Ramos (cell line): ENCODE data around the gene TADA3.

Source experiments
- in situ Hi-C: fragments of 300-500 bp; cut with MboI; formaldehyde crosslinking; loops from one replicate; pipeline ENCODE4 v1.14.3; 2022; ENCODE audit warnings: low sequenced_read_pairs; ENCODE audit not compliant: unreplicated experiment

Gene TADA3, protein sequence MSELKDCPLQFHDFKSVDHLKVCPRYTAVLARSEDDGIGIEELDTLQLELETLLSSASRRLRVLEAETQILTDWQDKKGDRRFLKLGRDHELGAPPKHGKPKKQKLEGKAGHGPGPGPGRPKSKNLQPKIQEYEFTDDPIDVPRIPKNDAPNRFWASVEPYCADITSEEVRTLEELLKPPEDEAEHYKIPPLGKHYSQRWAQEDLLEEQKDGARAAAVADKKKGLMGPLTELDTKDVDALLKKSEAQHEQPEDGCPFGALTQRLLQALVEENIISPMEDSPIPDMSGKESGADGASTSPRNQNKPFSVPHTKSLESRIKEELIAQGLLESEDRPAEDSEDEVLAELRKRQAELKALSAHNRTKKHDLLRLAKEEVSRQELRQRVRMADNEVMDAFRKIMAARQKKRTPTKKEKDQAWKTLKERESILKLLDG

DNA sequence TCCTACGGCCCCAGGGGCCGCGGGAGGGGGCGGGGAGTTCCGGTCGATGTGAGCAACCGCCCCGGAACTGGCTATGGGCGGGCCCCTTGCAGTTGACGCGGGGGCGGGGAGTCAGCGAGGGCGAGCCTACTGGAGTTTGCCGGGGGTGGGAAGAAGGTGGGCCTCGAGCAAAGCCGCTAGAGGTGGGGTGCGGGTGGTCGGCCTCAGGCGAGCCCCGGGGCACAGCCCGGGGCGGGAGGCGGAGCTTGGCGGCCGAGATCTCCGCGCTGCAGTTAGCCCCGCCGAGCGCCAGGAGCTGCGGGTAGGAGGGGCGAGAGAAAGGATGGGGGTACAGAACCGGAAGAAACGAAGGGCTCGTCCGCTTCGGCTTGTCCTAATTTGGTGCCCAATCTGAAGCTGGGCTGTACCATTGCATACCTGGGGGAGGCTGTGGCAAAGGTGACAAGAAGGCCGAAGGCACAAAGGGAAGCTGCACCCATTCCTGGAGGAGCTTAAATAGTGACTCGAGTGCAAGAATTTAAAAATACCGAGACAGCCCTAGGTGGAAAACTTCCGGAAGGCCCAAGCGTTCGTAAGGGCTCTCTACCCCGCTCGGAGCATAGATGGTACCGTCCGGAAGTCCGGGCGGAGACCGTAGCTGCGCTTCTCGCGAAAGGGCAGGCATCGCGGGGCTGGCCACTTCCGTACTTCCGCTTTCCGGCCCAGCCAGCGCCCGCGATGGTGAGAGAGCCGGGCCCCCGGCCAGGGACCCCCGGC is at the start of gene TADA3, which contains the start of gene ARPC4:
TADA3 (minus strand) TSS at position 69 of the 756 bp plus-strand sequence. CDS start 1,007 bp downstream, outside the sequence.
ARPC4 (plus strand) TSS at position 678 of the 756 bp plus-strand sequence; CDS start at position 718, 40 bp downstream.
- in situ Hi-C loops: no loop called here

DNA sequence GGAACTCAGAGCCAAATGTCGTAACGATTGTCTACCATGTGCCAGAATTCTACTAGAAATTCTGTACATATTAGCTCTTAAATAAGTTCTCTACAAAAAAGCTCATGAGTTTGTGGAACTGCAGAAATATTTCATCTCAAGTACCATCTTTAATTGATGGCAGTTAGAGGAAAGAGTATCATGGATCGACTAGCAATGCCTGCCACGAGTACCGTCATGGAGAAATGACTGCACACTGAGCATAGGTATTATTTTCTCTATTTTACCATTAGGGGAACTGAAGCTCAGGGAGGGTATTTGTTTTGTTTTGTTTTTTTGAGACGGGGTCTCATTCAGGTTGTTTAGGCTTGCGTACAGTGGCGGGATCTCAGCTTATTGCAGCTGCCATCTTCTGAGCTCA is 48.7 kb upstream of the TADA3 start:
- in situ Hi-C loops: no loop called here

DNA sequence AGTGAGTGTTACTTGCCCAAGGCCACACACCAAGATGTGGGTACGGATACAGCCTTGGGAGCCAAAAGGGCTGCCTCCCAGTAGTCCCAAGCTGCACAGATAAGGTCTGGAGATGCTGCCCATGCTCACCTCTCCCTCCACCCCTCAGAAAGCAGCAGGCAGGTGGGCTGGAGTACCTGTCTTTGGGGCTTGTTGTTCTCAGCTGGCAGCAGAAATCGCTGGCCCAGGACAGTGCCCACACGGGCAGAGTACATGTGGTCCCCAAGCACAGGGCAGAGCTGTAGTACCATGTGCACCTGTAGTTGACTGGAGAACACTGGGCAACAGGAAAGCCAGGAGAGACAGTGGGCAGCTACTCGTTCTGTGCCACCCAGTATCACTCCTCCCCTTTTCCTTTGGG is 46.6 kb upstream of the TADA3 start:
- in situ Hi-C loops: no loop called here

DNA sequence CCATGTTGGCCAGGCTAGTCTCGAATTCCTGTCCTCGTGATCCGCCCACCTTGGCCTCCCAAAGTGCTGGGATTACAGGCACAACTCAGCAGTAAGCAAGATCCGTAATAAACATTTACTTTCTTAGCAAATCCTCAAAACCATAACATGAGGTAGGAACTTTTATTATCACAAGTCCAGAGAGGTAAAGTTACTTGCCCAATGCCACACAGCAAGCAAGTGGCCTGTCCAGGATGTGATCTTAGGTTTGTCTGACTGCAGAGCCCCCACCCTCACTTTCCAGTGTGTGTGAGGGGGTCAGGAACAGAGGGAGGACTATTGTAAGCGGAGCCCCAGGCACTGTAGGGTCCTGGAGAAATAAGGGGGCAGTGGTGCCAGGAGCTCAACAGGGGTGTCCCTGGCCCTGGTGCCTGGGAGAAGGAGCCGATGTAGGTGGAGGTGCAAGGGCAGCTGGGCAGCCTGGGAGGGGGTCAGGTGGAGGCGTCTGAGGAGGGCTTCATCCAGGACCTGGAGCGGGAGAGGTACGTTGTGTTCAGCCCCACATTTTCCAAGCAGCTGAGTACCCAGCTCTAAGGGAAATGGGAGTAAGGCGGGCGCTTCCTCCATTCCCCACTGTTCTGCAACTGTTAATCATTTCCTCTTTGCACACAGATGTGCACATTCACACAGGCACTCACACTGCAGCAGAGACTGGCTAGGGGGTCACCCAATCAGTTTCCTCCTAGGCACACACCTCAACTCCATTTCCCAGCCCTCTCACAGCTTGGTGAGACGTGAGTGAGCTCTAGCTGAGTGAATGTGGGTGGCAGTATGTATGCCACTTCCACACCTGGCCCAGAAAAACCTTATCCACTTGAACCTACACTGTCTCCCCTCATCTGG is 45.7 kb upstream of the TADA3 start:
- in situ Hi-C loops: no loop called here

DNA sequence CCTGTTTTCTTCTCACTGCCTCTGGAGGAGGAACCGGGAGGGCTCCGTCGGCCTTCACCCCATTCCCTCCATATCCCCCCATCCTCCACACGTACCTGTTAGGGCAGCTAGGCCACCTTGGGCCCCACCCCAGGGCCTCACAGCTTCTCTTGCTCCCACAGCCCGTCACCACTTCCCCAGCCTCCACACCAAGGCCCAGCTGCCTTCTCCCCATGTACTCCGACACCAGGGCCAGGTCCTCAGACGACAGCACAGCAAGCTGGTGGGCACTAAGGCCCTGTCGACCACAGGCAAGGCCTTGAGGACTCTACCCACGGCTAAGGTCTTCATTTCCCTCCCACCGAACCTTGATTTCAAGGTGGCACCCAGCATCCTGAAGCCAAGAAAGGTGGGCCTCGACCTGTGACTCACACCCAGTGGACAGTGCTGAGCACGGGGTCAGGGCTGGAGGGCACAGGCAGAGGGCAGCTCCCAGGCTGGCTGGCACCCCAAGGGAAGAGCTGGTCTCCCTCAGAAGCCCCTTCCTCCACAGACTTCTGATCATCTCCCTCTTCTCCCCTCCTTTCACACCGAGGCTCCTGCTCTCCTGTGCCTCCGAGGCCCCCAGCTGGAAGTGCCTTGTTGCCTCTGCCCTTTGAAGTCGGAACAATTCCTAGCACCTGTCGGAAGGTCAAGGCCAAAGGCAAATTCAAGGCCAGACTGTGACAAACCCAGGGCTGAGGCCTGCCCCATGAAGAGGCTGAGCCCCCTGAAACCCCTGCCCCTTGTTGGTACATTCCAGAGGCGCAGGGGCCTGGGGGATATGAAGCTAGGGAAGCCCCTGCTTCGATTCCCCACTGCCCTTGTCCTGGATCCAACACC is 42.5 kb upstream of the TADA3 start:
- in situ Hi-C loops: no loop called here

DNA sequence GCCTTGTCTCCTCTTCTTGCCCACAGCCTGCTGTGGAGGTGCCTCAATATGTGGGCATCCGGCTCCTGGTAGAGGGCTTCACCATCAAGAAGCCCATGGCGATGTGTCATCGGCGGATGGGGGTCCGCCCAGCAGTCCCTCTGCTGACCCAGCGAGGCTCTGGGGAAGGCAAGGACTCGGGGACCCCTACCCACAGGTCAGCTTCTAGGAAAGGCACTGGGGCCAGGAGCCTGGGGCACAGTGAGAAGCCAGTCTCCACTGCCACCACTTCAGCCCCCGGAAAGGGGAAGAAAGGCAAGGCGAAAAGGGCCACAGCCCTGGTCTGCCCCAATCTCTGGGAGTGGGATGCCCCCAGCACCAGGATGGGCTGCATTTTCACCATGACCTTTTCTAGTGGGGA is 40.8 kb upstream of the TADA3 start:
- in situ Hi-C loops: no loop called here

DNA sequence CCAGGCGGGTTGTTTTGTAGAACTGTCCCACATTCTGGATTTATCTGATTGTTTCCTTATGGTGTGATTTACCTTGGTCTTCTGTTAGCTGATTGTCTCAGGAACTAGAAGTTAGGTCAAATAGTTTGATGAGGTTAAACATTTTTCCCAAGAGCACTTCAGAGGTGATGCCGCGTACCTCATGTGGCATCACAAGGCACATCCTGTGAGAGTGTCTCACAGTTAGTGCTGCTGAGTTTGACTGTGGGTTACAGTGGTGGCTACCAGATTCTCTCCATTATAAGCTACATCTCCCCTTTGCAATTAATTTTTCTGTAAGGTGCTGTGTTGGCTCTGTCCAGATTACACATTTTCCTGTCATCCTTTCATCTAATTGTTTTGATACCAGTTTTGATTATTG is 39.0 kb upstream of the TADA3 start:
- in situ Hi-C loops: no loop called here

DNA sequence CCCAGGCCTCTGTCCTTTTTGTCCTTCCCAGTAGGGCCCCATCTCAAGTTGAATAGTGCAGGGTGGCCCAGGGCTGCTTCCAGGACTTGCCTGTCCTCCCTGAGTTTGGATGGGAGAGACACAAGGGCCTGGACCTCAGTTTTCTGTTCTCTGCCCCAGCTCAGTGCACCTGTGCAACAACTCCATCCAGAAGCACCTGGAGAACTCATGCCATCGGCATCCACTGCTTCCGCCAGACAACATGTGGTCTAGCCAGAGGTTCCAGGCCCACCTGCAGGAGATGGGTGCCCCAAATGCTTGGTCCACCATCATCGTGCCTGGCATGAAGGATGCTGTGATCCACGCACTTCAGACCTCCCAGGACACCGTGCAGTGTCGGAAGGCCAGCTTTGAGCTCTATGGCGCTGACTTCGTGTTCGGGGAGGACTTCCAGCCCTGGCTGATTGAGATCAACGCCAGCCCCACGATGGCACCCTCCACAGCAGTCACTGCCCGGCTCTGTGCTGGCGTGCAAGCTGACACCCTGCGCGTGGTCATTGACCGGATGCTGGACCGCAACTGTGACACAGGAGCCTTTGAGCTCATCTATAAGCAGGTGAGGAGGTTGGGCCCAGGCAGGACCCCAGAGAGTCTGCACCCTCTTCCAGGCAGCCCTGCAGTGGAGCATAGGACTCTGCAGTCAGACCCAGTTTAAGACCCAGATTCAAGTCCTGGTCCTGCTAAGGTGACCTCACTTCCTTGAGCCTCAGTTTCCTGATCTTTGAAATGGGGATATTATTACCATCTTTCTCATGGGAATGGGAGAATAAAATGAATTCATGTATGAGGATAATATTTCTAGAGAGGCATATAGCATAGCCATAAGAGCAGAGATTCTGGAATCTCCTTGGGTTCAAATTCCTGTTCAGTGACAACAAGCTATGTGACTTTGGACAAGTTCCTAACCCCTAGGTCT is 36.8 kb upstream of the TADA3 start:
- in situ Hi-C loops: no loop called here

DNA sequence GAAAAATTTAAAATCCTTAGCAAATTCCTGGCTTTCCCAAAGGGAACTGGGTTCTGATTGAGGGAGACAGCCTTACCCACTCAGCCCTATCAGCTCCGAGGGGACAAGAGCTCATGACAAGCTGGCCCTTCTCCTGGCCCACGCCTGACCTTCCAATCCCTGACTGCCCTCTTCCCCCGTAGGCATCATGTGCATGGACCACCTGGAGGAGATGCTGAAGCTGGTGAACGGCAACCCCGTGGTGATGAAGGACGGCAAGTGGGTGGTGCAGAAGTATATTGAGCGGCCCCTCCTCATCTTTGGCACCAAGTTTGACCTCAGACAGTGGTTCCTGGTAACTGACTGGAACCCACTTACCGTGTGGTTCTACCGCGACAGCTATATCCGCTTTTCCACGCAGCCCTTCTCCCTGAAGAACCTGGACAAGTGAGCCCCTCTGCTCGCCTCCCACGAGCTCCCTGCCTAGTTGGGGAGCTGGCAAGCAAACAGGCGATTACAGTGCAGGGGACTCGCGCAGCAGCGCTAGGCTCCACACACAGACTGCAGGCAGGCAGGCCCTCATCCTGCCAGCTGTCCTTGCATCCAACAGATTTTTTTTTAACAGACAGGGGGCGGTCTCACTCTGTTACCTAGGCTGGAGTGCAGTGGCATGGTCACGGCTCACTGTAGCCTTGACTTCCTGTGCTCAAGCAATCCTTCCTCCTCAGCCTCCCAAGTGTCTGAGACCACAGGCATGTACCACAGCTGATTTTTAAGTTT is 34.7 kb upstream of the TADA3 start:
- in situ Hi-C loops: no loop called here

DNA sequence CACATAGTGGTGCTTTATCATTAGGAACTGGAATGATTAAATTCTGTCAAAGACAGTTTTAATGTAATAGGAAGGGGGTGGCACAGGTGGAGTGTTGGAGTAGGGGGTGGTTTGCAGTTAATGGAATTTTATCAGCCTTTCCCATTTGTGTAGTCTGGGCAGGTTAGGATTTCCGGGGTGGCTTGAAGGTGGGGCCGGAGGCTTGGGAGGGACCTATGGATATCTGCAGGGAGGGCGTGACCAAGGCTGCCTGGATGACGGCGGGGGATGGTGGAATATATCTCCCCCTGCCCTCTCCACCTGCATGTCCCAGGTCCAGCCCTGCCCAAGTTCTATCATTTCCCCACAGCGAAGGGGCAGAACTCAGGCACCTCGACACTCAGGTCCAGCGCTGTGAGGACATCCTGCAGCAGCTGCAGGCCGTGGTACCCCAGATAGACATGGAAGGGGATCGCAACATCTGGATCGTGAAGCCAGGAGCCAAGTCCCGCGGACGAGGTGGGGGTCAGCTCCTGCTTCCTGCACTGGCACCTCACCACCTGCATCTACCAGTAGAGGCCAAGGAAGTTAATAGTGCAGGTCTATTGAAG is 33.3 kb upstream of the TADA3 start:
- in situ Hi-C loops: no loop called here

DNA sequence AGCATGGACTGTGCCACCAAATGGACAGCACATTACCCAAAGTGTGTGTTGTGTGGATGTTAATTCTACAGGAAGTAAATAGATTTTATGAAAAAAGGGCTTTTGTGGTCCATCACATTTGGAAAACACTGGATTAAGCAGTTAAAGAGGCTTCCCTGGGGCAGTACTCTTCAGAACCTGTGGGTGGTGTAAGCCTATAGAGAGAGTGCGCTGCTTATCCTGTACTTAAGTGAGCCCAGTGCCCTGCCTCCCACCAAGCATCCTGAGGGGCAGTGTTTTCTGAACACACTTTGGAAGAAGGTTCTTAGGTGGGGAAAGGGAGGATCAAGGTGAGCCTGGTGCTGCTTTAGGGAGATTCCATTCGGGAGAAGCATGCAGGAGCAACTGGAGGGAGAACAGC is 28.7 kb upstream of the TADA3 start:
- in situ Hi-C loops: no loop called here

DNA sequence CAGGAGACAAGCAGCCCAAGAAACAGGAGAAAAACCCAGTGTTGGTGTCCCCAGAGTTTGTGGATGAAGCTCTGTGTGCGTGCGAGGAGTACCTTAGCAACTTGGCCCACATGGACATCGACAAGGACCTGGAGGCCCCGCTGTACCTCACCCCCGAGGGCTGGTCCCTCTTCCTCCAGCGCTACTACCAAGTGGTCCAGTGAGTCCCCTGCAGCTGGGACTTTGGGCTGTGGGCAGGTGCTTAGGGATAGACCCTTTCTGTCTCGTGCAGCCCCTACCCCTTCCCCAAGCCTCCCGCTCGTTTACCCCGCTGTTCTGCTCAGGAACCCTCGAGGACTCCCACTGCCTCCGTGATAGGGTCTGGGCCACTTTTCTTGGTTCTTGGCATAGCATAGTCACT is 28.3 kb upstream of the TADA3 start:
- in situ Hi-C loops: no loop called here

DNA sequence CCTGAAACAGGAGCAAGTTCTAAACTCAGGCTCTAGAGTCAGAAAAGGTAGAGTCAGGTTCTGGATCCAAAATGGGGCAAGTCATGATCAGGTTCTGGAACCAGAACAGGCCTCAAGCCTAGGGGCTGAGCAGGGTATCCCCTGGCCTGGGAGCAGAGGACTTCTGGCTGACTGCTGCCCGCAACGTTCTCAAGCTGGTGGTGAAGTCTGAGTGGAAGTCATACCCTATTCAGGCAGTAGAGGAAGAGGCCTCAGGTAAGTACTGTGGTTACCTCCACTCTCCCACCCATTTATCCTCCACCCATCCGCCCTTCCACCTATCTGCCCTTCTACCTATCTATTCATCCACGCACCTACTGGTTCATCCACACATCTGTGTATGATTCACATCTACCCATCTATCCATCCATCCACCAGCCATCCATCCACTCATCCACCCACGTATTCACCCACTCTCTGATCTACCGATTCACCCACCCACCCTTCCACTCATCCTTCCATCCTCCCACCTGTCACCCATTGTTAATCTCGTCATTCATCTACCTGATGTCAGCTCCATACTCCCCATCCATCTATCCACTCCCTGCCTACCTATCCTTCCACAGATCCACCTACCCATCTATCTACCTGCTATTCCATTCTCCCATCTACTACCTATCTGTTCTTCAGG is 26.5 kb upstream of the TADA3 start:
- in situ Hi-C loops: no loop called here

DNA sequence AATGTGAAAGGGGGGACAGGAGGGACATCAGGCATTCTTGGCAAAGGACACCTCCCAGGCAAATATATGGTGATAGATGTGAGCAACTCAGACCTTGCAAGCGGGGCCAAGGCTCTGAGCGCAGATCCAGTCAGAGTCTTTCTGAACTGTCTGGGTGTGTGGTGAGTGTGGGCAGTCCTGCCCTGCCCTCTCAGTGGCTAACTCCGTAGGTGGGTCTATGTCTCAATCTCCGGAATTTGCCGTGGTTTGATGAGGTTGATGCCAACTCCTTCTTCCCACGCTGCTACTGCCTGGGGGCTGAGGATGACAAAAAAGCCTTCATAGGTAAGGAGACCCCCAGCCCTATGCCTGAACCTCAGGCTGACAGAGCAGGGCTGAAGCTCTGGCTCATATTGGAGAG is 25.2 kb upstream of the TADA3 start:
- in situ Hi-C loops: no loop called here

DNA sequence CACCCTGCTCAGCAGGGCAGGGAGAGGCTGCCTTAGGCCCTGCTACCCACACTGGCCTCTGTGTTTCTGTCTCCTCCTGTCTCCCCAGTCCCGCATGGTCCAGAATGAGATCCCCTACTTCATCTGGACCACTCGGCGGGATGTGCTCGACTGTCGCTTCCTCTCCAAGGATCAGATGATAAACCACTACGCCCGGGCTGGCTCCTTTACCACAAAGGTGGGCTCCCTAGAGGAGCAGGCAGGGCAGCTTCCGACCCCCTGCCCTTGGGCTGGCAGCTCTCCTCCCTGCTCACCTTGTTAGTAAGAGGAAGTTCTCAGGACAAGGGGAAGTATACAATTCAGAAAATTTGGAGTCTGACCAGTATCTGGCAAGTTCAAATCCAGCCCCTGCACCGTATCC is 23.7 kb upstream of the TADA3 start:
- in situ Hi-C loops: no loop called here

DNA sequence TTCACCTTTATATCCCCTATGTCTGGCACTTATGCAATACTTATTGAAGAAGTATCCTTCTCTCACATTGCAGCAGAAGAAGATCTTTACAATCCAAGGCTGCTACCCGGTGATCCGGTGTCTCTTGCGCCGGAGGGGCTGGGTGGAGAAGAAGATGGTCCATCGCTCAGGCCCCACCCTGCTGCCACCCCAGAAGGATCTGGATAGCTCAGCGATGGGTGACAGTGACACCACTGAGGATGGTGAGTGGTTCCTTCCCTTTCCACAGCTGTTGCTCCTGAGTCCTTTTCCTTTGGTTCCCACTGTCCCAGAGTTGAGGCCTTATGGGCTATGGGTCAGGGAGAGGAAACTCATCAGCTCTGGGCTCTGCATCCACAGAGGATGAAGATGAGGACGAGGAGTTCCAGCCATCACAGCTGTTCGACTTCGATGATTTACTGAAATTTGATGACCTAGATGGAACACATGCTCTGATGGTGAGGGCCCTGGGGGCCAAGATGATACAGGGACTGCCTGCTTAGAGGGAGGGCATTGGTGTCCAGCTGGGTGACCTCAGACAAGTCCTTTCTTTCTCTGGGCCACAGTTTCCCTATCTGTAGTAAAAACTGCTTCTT is 20.7 kb upstream of the TADA3 start:
- in situ Hi-C loops: no loop called here
